Left lung (tissue), 10 donors: ENCODE data around the gene COX7B2. TPM values are rescaled to one million over a fixed set of nuclear protein-coding genes. Genes with fewer than 3 reads are reported as not detected.
A peak's percentile ranks its signal among the peaks of the same experiment; 100 is the strongest.

Source experiments
- ATAC-seq: fragments of 200-7000 bp; cut with Tn5 transposase; one replicate; pipeline ENCODE4 v1.9.1; 2020; ENCODE audit warnings: moderate library complexity
- DNase-seq, 4 donors: peaks; one replicate each; pipeline ENCODE4 v3.0.0-alpha.2; 2013 to 2020
- H3K27ac ChIP-seq, 2 donors: fragments of 200-600 bp; sonication (generic) in 1 of 2; one replicate each; pipeline versions ENCODE4 v1.5.0 to v1.8.0; 2020 to 2021
- H3K27me3 ChIP-seq, 2 donors: fragments of 200-600 bp; sonication (generic) in 1 of 2; one replicate each; pipeline versions ENCODE4 v1.5.0 to v1.8.0; 2020 to 2021
- H3K36me3 ChIP-seq, 2 donors: fragments of 200-600 bp; sonication (generic) in 1 of 2; one replicate each; pipeline versions ENCODE4 v1.5.0 to v1.8.0; 2020 to 2021
- H3K4me1 ChIP-seq, 2 donors: fragments of 200-600 bp; one replicate each; pipeline ENCODE4 v1.8.0; 2021
- H3K4me3 ChIP-seq, 2 donors: fragments of 200-600 bp; sonication (generic) in 1 of 2; one replicate each; pipeline versions ENCODE4 v1.5.0 to v1.8.0; 2020 to 2021; ENCODE audit warnings: mild to moderate bottlenecking in 1 of 2
- H3K9me3 ChIP-seq, 2 donors: fragments of 200-600 bp; sonication (generic) in 1 of 2; one replicate each; pipeline versions ENCODE4 v1.5.0 to v1.8.0; 2020 to 2021
- intact Hi-C, 2 donors: fragments of 100-400 bp; cut with DNase I; formaldehyde crosslinking; loops; one replicate each; pipeline versions ENCODE4 v1.11.2 to v1.14.2; 2022
- polyA plus RNA-seq, 6 donors: library from polyadenylated mRNA; unstranded; fragments of 120-200 nt; gene quantifications; one replicate each; pipeline ENCODE4 v1.2.1, GENCODE V29; 2013; ENCODE audit not compliant: insufficient read length in 6 of 6
- total RNA-seq, 2 donors: library from RNA; stranded (reverse); fragmentation: NEBNext Ultra II Directional; extraction: Animal tissue kit (Norgen Biotek cat#: 25700); gene quantifications; one replicate each; pipeline ENCODE4 v1.2.1, GENCODE V29; 2021
- TF ChIP-seq, protein P1 (sequence below), 2 donors: fragments of 200-600 bp; sonication (generic) in 1 of 2; IDR thresholded peaks; one replicate each; pipeline versions ENCODE4 v1.5.0 to v1.8.0; 2021; ENCODE audit warnings: antibody characterized with exemption in 2 of 2
- donor health status: DM: no; HTN: yes; CAD: no.
- donor health status: DM: no; HTN: no; CAD: no.

Gene COX7B2
- total and polyA plus RNA-seq, 8 donors = not detected

DNA sequence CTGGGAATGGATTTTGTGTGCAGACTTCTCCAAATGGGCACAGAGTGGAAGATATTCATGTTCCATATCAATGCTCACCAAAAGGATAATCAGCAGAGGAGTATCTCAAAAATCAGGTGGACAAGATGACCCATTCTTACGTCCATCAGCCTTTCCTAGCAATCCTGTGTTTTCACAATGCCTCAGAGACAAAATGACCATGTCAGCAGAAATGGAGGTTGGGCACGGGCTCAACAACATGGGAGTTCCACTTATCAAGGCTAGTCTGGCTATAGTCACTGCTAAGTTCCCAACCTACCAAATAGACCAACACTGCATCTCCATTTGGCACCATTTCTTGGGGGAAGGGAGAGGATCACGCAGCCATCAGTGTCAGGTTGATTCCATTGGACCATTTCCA, 179.0 kb downstream of the COX7B2 start:
- Histone ChIP-seq H3K4me3 (no peak overlapping the region), H3K36me3 (no peaks in the 10 kb centered on the region), H3K27ac (no peak overlapping the region), H3K4me1 (no peaks in the 10 kb centered on the region), H3K27me3 (no peaks in the 10 kb centered on the region), H3K9me3 (peaks cover 0 to 8% of the 10 kb centered on the region in 2 donors)
- DNase-seq (no peak), ATAC-seq (no peak)
- intact Hi-C loops = no loop called here
- TF ChIP-seq, protein P1, sequence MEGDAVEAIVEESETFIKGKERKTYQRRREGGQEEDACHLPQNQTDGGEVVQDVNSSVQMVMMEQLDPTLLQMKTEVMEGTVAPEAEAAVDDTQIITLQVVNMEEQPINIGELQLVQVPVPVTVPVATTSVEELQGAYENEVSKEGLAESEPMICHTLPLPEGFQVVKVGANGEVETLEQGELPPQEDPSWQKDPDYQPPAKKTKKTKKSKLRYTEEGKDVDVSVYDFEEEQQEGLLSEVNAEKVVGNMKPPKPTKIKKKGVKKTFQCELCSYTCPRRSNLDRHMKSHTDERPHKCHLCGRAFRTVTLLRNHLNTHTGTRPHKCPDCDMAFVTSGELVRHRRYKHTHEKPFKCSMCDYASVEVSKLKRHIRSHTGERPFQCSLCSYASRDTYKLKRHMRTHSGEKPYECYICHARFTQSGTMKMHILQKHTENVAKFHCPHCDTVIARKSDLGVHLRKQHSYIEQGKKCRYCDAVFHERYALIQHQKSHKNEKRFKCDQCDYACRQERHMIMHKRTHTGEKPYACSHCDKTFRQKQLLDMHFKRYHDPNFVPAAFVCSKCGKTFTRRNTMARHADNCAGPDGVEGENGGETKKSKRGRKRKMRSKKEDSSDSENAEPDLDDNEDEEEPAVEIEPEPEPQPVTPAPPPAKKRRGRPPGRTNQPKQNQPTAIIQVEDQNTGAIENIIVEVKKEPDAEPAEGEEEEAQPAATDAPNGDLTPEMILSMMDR (IDR thresholded peaks at IDR 0.05) = no peak

GRCh38 chr4:46720055-46720454, 189.0 kb downstream of the COX7B2 start:
- TF ChIP-seq, protein P1 (IDR thresholded peaks at IDR 0.05) = no peak
- no peak overlapping the region for H3K27ac ChIP-seq
- no peak for DNase-seq
- H3K27me3 ChIP-seq = peaks cover 0 to 7% of the 10 kb centered on the region in 2 donors
- no peaks in the 10 kb centered on the region for H3K4me1 ChIP-seq
- no peak overlapping the region for H3K4me3 ChIP-seq
- no peak for ATAC-seq
- no peaks in the 10 kb centered on the region for H3K36me3 ChIP-seq
- intact Hi-C loops = no loop called here
- peaks cover 0 to 5% of the 10 kb centered on the region in 2 donors for H3K9me3 ChIP-seq

DNA sequence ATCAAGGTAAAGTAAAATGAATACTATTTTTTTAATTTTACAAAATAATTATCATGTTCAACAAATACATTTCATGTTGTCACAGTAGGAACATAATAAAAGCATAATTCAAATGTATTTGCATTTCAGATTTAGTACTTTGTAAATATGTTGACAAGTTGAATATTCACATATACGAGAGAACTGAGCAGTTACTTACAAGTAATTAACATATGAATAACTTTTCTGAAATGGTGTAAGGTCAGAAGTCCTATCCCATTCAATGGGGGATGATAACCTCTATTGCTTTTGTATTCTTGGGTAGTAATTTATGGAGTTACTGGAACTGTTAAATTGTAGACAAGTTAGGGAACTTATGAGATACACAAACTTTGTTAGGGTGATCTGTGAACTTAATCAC, 191.1 kb downstream of the COX7B2 start:
- Histone ChIP-seq H3K4me3 (no peak overlapping the region), H3K4me1 (no peaks in the 10 kb centered on the region), H3K9me3 (peaks cover 0 to 2% of the 10 kb centered on the region in 2 donors), H3K27me3 (no peaks in the 10 kb centered on the region), H3K36me3 (no peaks in the 10 kb centered on the region), H3K27ac (no peak overlapping the region)
- DNase-seq (no peak), ATAC-seq (no peak)
- TF ChIP-seq, protein P1 (IDR thresholded peaks at IDR 0.05) = no peak
- intact Hi-C loops = no loop called here

DNA sequence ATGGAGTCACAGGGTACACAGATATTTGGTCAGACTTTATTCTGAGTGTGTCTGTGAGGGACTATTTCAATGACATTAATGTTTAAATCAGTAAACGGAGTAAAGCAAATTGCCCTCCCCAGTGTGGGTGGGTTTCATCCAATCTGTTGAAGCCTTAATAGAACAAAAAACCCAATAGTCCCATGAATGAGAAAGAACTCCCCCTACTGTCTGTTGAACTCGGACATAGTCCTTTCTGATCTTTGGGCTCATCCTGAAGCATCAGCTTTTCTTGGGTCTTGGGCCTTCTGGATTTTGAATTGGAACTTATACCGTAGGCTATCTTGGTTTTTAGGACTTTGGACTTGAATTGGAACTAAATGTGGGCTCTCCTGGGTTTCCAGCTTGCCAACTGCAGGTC, 193.6 kb downstream of the COX7B2 start:
- H3K27ac ChIP-seq = no peak overlapping the region
- intact Hi-C loops = no loop called here

DNA sequence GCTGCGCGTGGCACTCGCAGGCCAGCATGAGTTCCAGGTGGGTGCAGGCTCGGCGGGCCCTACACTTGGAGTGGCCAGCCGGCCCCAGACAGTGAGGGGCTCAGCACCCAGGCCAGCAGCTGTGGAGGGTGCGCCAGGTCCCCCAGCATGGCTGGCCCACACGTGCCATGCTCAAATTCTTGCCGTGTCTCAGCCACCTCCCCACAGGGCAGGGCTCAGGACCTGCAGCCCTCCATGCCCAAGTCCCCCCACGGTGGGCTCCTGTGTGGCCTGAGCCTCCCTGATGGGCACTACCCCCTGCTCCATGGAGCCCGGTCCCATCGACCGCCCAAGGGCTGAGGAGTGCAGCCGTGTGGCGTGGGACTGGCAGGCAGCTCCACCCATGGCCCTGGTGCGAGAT, 210.2 kb downstream of the COX7B2 start:
- TF ChIP-seq, protein P1 (IDR thresholded peaks at IDR 0.05) = no peak
- Histone ChIP-seq H3K27me3 (no peaks in the 10 kb centered on the region), H3K4me1 (no peaks in the 10 kb centered on the region), H3K36me3 (no peaks in the 10 kb centered on the region), H3K27ac (no peak overlapping the region), H3K4me3 (no peak overlapping the region), H3K9me3 (peaks cover 0 to 13% of the 10 kb centered on the region in 2 donors)
- ATAC-seq (no peak), DNase-seq (peak in 1 of 4 donors; percentile 67)
- intact Hi-C loops = no loop called here

More for the DNA sequence above, 193.6 kb downstream of the COX7B2 start:
- ATAC-seq (no peak), DNase-seq (no peak)
- Histone ChIP-seq H3K36me3 (no peaks in the 10 kb centered on the region), H3K4me3 (no peak overlapping the region), H3K27me3 (no peaks in the 10 kb centered on the region), H3K4me1 (no peaks in the 10 kb centered on the region), H3K9me3 (no peaks in the 10 kb centered on the region)
- TF ChIP-seq, protein P1 (IDR thresholded peaks at IDR 0.05) = no peak

Other genes starting within 250 kb of the COX7B2 start
- gene GABRA4, start 84.3 kb upstream of the COX7B2 start, total RNA-seq = not detected
- under 1 TPM in 2 of 6 donors, not detected in 4; 0.03 to 0.11 TPM for gene GABRA4, start 84.3 kb upstream of the COX7B2 start, polyA plus RNA-seq
- gene GABRB1, start 122.3 kb upstream of the COX7B2 start, total RNA-seq = not detected
- gene GABRB1, start 122.3 kb upstream of the COX7B2 start, polyA plus RNA-seq = under 1 TPM in 4 of 6 donors, not detected in 2; 0.17 to 0.48 (median 0.32) TPM